ES-I3 (cell line): ENCODE results near the gene MUC13.

Experiments
- H3K36me3 ChIP-seq: 2 replicates; pipeline ENCODE4 v1.6.1; 2013; ENCODE audit warnings: mild to moderate bottlenecking, low read length, control low read depth, moderate library complexity; ENCODE audit not compliant: insufficient read depth
- H3K4me1 ChIP-seq: 2 replicates; pipeline ENCODE4 v1.6.1; 2013; ENCODE audit warnings: mild to moderate bottlenecking, control low read depth, low read length; ENCODE audit not compliant: insufficient read depth
- H3K9ac ChIP-seq: 2 replicates; pipeline ENCODE4 v1.6.1; 2013; ENCODE audit warnings: low read depth, mild to moderate bottlenecking, low read length, moderate library complexity
- H3K9me3 ChIP-seq: 2 replicates; pipeline ENCODE4 v1.6.1; 2013; ENCODE audit warnings: mild to moderate bottlenecking, low read length, moderate library complexity; ENCODE audit not compliant: control insufficient read depth, insufficient read depth

Gene MUC13

DNA sequence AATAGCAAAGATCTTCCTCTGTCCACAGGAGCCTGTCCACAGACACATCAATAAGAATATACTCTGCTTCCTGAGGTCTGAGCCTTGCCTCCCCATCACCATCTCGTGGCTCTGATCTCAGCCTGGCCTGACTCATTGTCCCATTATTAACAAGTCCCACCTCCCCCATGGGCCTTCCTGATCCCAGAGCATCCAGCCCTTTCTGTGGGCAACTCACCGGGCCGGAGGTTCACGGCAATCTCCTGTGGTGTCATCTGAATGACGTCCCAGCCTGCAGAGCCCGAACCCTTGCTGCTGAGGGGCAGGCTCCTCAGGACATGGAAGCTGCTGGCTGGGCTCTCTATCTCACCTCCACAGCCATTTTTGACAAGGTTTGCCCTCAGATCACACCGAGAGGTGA is 75.5 kb downstream of the MUC13 start:
- Histone ChIP-seq H3K4me1 (peaks cover 7% of the 10 kb centered on the region), H3K9ac (no peak overlapping the region), H3K36me3 (peaks cover 19% of the 10 kb centered on the region), H3K9me3 (no peaks in the 10 kb centered on the region)

DNA sequence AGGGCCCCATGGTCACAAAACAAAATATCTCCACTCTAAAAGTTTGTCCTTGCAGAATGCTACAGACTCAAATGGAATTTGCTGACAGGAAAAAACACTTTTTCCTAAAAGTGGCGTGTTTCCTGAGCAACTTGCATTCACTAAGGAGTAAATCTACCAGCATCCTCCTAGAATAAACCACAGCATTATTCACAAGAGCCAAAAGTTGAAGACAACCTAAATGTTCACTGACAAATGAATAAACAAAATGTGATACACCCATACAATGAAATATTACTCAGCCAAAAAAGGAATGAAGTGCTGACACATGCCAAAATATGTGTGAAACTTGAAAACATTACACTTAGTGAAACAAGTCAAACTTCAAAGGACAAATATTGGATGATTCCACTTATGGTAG is 76.3 kb downstream of the MUC13 start:
- Histone ChIP-seq H3K9ac (no peak overlapping the region), H3K9me3 (no peaks in the 10 kb centered on the region), H3K4me1 (peaks cover 7% of the 10 kb centered on the region), H3K36me3 (peaks cover 19% of the 10 kb centered on the region)

DNA sequence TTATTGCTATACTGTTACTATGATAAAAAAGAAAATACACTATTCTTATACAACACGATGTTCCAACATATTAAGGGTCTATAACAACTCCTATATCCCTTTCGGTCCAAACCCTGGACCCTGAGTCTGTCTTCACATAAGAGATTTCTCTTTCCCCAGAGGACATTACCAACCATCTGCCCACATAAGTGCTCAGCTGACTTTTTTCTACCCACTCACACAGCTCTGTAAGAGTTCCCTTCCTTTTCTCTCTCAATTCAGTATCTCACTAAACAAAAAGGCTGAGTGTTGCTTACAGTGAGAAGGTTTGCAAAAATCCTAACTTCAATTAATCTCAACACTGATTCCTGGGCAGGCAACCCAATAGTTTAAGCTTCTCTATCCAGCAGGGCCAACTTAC is 77.9 kb downstream of the MUC13 start:
- Histone ChIP-seq H3K9me3 (no peaks in the 10 kb centered on the region), H3K9ac (no peak overlapping the region), H3K36me3 (peaks cover 14% of the 10 kb centered on the region), H3K4me1 (peaks cover 11% of the 10 kb centered on the region)
